ENCODE data around the gene PRKCA. TPM values are rescaled to one million over a fixed set of nuclear protein-coding genes. Genes with fewer than 3 reads are reported as not detected.

Gene PRKCA
- total RNA-seq, 1 donor from 2014 or later: 2.2 TPM

GRCh38 chr17:66783656-66784381 lies 481.4 kb downstream of the PRKCA start:
- ChIA-PET POLR2A (no interaction called here), CTCF (no interaction called here)
- H3K27ac Mint-ChIP-seq: no peak overlapping the region
- H3K36me3 Mint-ChIP-seq (ENCODE audit: low read depth): no peaks in the 10 kb centered on the region
- H3K9me3 Mint-ChIP-seq: no peaks in the 10 kb centered on the region
- H3K27me3 Mint-ChIP-seq: no peaks in the 10 kb centered on the region
- no peak for ATAC-seq (ENCODE audit: low read depth)
- no peak overlapping the region for H3K4me3 Mint-ChIP-seq
- peaks cover 11% of the 10 kb centered on the region for H3K4me1 Mint-ChIP-seq
- intact Hi-C loops (cut with micrococcal nuclease): no loop called here
- no peak for DNase-seq
- no peak for TF ChIP-seq CTCF (IDR thresholded peaks at IDR 0.05)

- no peak for DNase-seq
- CTCF ChIA-PET: no interaction called here
- H3K4me1 Mint-ChIP-seq: peaks cover 11% of the 10 kb centered on the region
- H3K27ac Mint-ChIP-seq: no peak overlapping the region
- ATAC-seq (ENCODE audit: low read depth): no peak
- H3K4me3 Mint-ChIP-seq: no peak overlapping the region
- POLR2A ChIA-PET: no interaction called here
- no peaks in the 10 kb centered on the region for H3K9me3 Mint-ChIP-seq
- intact Hi-C loops (cut with micrococcal nuclease): no loop called here
- TF ChIP-seq CTCF (IDR thresholded peaks at IDR 0.05): no peak
- H3K36me3 Mint-ChIP-seq (ENCODE audit: low read depth): no peaks in the 10 kb centered on the region
- no peaks in the 10 kb centered on the region for H3K27me3 Mint-ChIP-seq
Observed at GRCh38 chr17:66784621-66785364, 482.4 kb downstream of the PRKCA start.

GRCh38 chr17:66786107-66786506 lies 483.7 kb downstream of the PRKCA start:
- intact Hi-C loops (cut with micrococcal nuclease): no loop called here
- Mint-ChIP-seq H3K4me3 (no peak overlapping the region), H3K27me3 (no peaks in the 10 kb centered on the region), H3K4me1 (peaks cover 21% of the 10 kb centered on the region), H3K36me3 (ENCODE audit: low read depth) (no peaks in the 10 kb centered on the region), H3K27ac (no peak overlapping the region), H3K9me3 (no peaks in the 10 kb centered on the region)
- DNase-seq (no peak), ATAC-seq (ENCODE audit: low read depth) (no peak)
- TF ChIP-seq CTCF (IDR thresholded peaks at IDR 0.05): no peak
- CTCF ChIA-PET: no interaction called here
- POLR2A ChIA-PET: no interaction called here

- Mint-ChIP-seq H3K4me1 (peaks cover 31% of the 10 kb centered on the region), H3K9me3 (no peaks in the 10 kb centered on the region), H3K27ac (no peak overlapping the region), H3K27me3 (peaks cover 7% of the 10 kb centered on the region), H3K4me3 (no peak overlapping the region), H3K36me3 (ENCODE audit: low read depth) (no peaks in the 10 kb centered on the region)
- no peak for DNase-seq
- ChIA-PET CTCF (no interaction called here), POLR2A (no interaction called here)
- intact Hi-C loops (cut with micrococcal nuclease): no loop called here
- no peak for ATAC-seq (ENCODE audit: low read depth)
- no peak for TF ChIP-seq CTCF (IDR thresholded peaks at IDR 0.05)
Observed at GRCh38 chr17:66787914-66788313, 485.5 kb downstream of the PRKCA start.

- Mint-ChIP-seq H3K9me3 (no peaks in the 10 kb centered on the region), H3K27me3 (peaks cover 10% of the 10 kb centered on the region), H3K36me3 (ENCODE audit: low read depth) (no peaks in the 10 kb centered on the region), H3K4me3 (no peak overlapping the region), H3K27ac (no peak overlapping the region), H3K4me1 (peaks cover 31% of the 10 kb centered on the region)
- ChIA-PET CTCF (no interaction called here), POLR2A (no interaction called here)
- no peak for ATAC-seq (ENCODE audit: low read depth)
- TF ChIP-seq CTCF (IDR thresholded peaks at IDR 0.05): no peak
- DNase-seq: no peak
- intact Hi-C loops (cut with micrococcal nuclease): no loop called here
Observed at GRCh38 chr17:66789093-66789492, 486.7 kb downstream of the PRKCA start.
